ENCODE measurements around the gene FAM236B. TPM values are rescaled to one million over a fixed set of nuclear protein-coding genes. Genes with fewer than 3 reads are reported as not detected.
"Not testable (repeated sequence)": the region's sequence is repeated elsewhere in the genome, so short reads cannot be mapped to it uniquely, and the experiment has no call there.

The FAM236B gene
- total RNA-seq, 1 experiment from 2014 or later, result not detected

DNA sequence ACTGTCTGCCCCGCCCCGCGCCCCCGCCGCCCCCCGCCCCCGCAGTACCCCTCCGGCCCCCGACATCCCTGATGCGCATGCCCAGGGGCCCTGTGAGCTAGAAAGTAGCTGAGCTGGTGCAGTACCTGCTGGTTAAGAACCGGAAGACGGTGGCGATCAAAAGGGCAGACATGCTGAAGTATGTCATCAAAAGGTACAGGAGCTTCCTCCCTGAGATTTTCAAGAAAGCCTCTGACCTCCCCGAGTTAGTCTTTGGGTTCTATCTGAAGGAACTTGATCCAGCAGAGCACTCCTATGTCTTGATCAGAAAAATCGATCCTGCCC is 5.0 kb downstream of the FAM236B start:
- intact Hi-C loops (cut with micrococcal nuclease; ENCODE audit: unreplicated experiment); H3K4me3 ChIP-seq (ENCODE audit: low read depth, low read length, poor library complexity, severe bottlenecking); H3K4me1 ChIP-seq (ENCODE audit: insufficient read depth, low read length, poor library complexity, severe bottlenecking); H3K27me3 ChIP-seq (replicated peaks; ENCODE audit: insufficient read depth, low read depth, low read length, poor library complexity); DNase-seq (ENCODE audit: low spot score); BruUV-seq (replicated peaks); H3K9me3 ChIP-seq (ENCODE audit: low read depth, low read length, poor library complexity, severe bottlenecking); POLR2A ChIA-PET (ENCODE audit: low non-redundant PET); H3K27ac ChIP-seq (ENCODE audit: low read depth, low read length, poor library complexity, severe bottlenecking); H3K36me3 ChIP-seq (ENCODE audit: insufficient read depth, low read length, poor library complexity, severe bottlenecking); CTCF ChIA-PET: not testable (repeated sequence)

GRCh38 chrX:72776653-72777466 is 5.6 kb downstream of the FAM236B start, which contains the start of gene DMRTC1B:
Gene DMRTC1B (plus strand): TSS chrX:72776890. CDS start chrX:72845136, 68,246 bp downstream.
- DNase-seq (ENCODE audit: low spot score); H3K36me3 ChIP-seq (ENCODE audit: insufficient read depth, low read length, poor library complexity, severe bottlenecking); H3K4me3 ChIP-seq (ENCODE audit: low read depth, low read length, poor library complexity, severe bottlenecking); POLR2A ChIA-PET (ENCODE audit: low non-redundant PET); intact Hi-C loops (cut with micrococcal nuclease; ENCODE audit: unreplicated experiment); H3K4me1 ChIP-seq (ENCODE audit: insufficient read depth, low read length, poor library complexity, severe bottlenecking); CTCF ChIA-PET; H3K9me3 ChIP-seq (ENCODE audit: low read depth, low read length, poor library complexity, severe bottlenecking); BruUV-seq (replicated peaks); H3K27me3 ChIP-seq (replicated peaks; ENCODE audit: insufficient read depth, low read depth, low read length, poor library complexity); H3K27ac ChIP-seq (ENCODE audit: low read depth, low read length, poor library complexity, severe bottlenecking): not testable (repeated sequence)

DNA sequence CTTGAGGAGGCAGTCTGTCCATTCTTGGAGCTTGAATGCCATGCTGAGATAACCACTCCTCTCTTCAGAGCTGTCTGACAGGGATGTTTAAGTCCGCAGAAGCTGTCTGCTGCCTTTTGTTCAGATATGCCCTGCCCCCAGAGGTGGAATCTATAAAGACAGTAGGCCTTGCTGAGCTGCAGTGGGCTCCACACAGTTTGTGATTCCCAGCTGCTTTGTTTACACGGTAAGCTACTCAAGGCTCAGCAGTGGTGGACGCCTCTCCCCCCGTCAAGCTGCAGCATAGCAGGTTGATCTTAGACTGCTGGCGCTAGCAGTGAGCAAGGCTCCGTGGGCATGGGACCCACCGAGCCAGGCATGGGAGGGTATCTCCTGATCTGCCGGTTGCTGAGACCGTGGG is 22.0 kb downstream of the FAM236B start:
- intact Hi-C loops (cut with micrococcal nuclease; ENCODE audit: unreplicated experiment), result not testable (repeated sequence)

DNA sequence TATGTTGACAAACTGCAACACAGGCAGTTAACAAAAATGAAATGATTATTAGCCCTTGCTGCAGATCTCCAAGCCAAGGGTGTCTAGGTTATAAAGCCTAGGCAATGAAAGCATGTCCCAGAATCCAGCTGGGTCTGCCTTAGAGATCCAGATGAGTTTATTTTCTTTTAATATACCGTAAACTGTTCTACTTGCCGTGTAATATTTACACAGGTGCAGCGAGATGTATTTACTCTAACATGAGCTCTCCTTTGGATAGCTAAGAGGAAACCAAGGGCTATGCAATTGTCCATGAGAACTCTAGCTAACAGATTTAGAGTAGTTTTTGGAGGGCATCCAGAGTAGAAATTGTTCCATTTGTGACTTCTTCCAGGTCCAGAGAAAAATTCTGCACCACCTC is 33.9 kb downstream of the FAM236B start:
- H3K27ac ChIP-seq (ENCODE audit: low read depth, low read length, poor library complexity, severe bottlenecking); H3K9me3 ChIP-seq (ENCODE audit: low read depth, low read length, poor library complexity, severe bottlenecking); BruUV-seq (replicated peaks); intact Hi-C loops (cut with micrococcal nuclease; ENCODE audit: unreplicated experiment); CTCF ChIA-PET; POLR2A ChIA-PET (ENCODE audit: low non-redundant PET); H3K4me1 ChIP-seq (ENCODE audit: insufficient read depth, low read length, poor library complexity, severe bottlenecking); H3K36me3 ChIP-seq (ENCODE audit: insufficient read depth, low read length, poor library complexity, severe bottlenecking); H3K27me3 ChIP-seq (replicated peaks; ENCODE audit: insufficient read depth, low read depth, low read length, poor library complexity); DNase-seq (ENCODE audit: low spot score); H3K4me3 ChIP-seq (ENCODE audit: low read depth, low read length, poor library complexity, severe bottlenecking): not testable (repeated sequence)

More for the DNA sequence above, 22.0 kb downstream of the FAM236B start:
- CTCF ChIA-PET; H3K4me1 ChIP-seq (ENCODE audit: insufficient read depth, low read length, poor library complexity, severe bottlenecking); BruUV-seq (replicated peaks); H3K27me3 ChIP-seq (replicated peaks; ENCODE audit: insufficient read depth, low read depth, low read length, poor library complexity); H3K4me3 ChIP-seq (ENCODE audit: low read depth, low read length, poor library complexity, severe bottlenecking); H3K27ac ChIP-seq (ENCODE audit: low read depth, low read length, poor library complexity, severe bottlenecking); POLR2A ChIA-PET (ENCODE audit: low non-redundant PET); DNase-seq (ENCODE audit: low spot score); H3K9me3 ChIP-seq (ENCODE audit: low read depth, low read length, poor library complexity, severe bottlenecking); H3K36me3 ChIP-seq (ENCODE audit: insufficient read depth, low read length, poor library complexity, severe bottlenecking): not testable (repeated sequence)

DNA sequence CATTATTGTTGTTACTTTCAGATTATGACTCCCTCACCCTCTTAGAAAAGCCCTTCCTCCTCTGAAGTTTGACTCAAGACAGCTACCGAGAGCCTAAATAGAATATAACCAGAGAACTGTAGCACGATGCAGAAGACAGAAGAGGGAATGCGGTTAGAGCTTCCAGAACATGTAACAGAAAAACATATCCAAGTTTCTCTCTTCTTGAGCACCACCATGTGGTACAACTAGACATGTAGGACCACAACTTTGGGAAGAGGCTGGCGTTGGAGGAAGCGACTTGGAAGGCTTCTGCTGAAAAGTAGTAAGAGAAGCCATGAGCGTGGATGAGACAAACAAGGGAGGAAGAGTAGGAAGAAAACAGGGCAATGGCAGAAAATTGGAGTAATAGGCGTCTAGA is 36.9 kb downstream of the FAM236B start:
- H3K27me3 ChIP-seq (replicated peaks; ENCODE audit: insufficient read depth, low read depth, low read length, poor library complexity); H3K4me1 ChIP-seq (ENCODE audit: insufficient read depth, low read length, poor library complexity, severe bottlenecking); DNase-seq (ENCODE audit: low spot score); H3K27ac ChIP-seq (ENCODE audit: low read depth, low read length, poor library complexity, severe bottlenecking); intact Hi-C loops (cut with micrococcal nuclease; ENCODE audit: unreplicated experiment); BruUV-seq (replicated peaks); H3K4me3 ChIP-seq (ENCODE audit: low read depth, low read length, poor library complexity, severe bottlenecking); H3K36me3 ChIP-seq (ENCODE audit: insufficient read depth, low read length, poor library complexity, severe bottlenecking); H3K9me3 ChIP-seq (ENCODE audit: low read depth, low read length, poor library complexity, severe bottlenecking); CTCF ChIA-PET; POLR2A ChIA-PET (ENCODE audit: low non-redundant PET): not testable (repeated sequence)

Measured in A673 (cell line).